ENCODE results near the gene NANOS3. TPM values are rescaled to one million over a fixed set of nuclear protein-coding genes. Genes with fewer than 3 reads are reported as not detected.
A peak's percentile ranks its signal among the peaks of the same experiment; 100 is the strongest.

Gene NANOS3
- total and polyA plus RNA-seq, 2 of the 13 experiments (the other 11 are each of a cell fraction or from before 2014, with no cell fraction given): 0.21 TPM; not detected in 1

DNA sequence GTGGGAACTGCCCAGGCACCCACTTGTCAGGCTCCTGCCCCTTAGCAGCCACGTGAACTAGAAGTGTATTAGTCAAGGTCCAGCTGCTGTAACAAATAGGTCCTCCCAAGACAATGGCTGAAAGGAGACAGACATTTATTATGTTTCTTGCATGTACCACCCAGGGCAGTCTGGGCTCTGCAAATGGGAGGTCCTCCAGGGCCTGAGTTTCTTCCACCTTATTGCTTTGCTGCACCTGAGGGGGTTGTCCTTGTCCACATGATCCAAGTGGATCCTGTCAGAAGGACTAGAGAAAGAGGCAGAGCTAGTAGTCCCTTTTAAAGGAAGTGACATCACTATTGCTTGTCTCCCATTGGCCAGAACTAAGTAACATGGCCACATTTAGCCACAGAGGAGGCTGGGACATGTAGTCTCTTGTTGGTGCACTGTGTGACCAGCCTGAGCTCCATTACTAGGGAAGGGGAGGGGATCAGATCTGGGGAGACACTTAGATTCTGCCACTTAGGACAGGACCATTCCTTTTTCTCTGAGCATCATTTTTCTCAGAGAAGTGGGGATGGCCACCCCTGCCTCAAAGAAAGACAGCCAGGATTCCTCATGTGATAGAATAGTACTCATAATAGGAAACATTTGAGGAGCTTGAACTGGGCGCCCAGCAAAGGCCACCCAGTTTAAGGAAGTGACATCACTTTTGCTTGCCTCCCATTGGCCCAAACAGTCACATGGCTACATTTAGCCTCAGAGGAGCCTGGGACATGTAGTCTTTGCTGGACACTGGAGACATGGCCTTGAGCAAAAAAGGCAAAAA, 44.2 kb downstream of the NANOS3 start:
- H3K79me2 ChIP-seq (ENCODE audit: insufficient read depth, low read length): no peaks in the 10 kb centered on the region
- ATAC-seq (peak; percentile 78), FAIRE-seq (peak; percentile 70), DNase-seq (ENCODE audit: low spot score) (peak; percentile 57)
- H3K27me3 ChIP-seq (ENCODE audit: control insufficient read depth in 1 of 2, insufficient read depth in 2 of 2, low read length in 2 of 2): no peaks in the 10 kb centered on the region
- peaks cover 5 to 40% of the 10 kb centered on the region in 2 experiments; a peak in 3 of 5 replicates for H3K36me3 ChIP-seq (replicated peaks in 1 of 2; ENCODE audit: control insufficient read depth in 1 of 2, insufficient read depth in 2 of 2, low read length in 2 of 2)
- ChIA-PET POLR2A (interaction anchor here (0.9 to 1.1 kb wide), 2 partner anchors 12 to 14 kb away, joined by 3 to 4 read pairs; no protein-coding TSS in a partner anchor), CTCF (ENCODE audit: low intra/inter-chr PET ratio, low total read pairs) (no interaction called here)
- H3K4me3 ChIP-seq (replicated peaks in 1 of 3; ENCODE audit: insufficient read depth in 1 of 3, low read depth in 2 of 3, low read length in 3 of 3): no peak overlapping the region
- no TSS peak for BruUV-seq (replicated peaks)
- H3K4me2 ChIP-seq (ENCODE audit: low read depth, low read length): no peak overlapping the region
- intact Hi-C loops (cut with micrococcal nuclease; ENCODE audit: unreplicated experiment): no loop called here
- in situ Hi-C loops (cut with HindIII; ENCODE audit: extremely low pct_ligation_motif_present, low pct_unique_long_range_greater_than_20kb): no loop called here
- no peak overlapping the region for H3K27ac ChIP-seq (ENCODE audit: extremely low read length, insufficient read depth, low read length)
- H3K9me3 ChIP-seq (ENCODE audit: low read length): peaks cover 5% of the 10 kb centered on the region; the same call in 1 of the 2 replicates
- no peaks in the 10 kb centered on the region for H4K20me1 ChIP-seq (ENCODE audit: insufficient read depth, low read length)
- no peak overlapping the region for H2AFZ ChIP-seq (ENCODE audit: low read length)
- WGBS (ENCODE audit: low lambda C conversion rate): no CpG with 5 or more reads among the region's 2 CpGs
- no peaks in the 10 kb centered on the region for H3K4me1 ChIP-seq (ENCODE audit: insufficient read depth, low read length)
- no peak overlapping the region for H3K9ac ChIP-seq (ENCODE audit: insufficient read depth, low read depth, low read length)
- TF ChIP-seq NFYC (CRISPR knock-in tag; IDR thresholded peaks at IDR 0.05): peak; percentile 83
- no peak for TF ChIP-seq CREB1 (IDR thresholded peaks at IDR 0.05)
- peak; percentile 88 for TF ChIP-seq CREB1 (CRISPR knock-in tag; IDR thresholded peaks at IDR 0.05)
- TF ChIP-seq ZC3H13 (CRISPR knock-in tag; IDR thresholded peaks at IDR 0.05): no peak
- no peak for TF ChIP-seq SIX1 (CRISPR knock-in tag; IDR thresholded peaks at IDR 0.05; ENCODE audit: borderline replicate concordance)
- TF ChIP-seq RFX5 (IDR thresholded peaks at IDR 0.05; ENCODE audit: low read depth, low read length): no peak
- peak; percentile 26; the same call in 1 of the 2 replicates for TF ChIP-seq SUZ12 (IDR thresholded peaks at IDR 0.05; ENCODE audit: low read depth, low read length)
- peak; percentile 79 for TF ChIP-seq CREM (IDR thresholded peaks at IDR 0.05)
- no peak for TF ChIP-seq CREM (CRISPR knock-in tag; IDR thresholded peaks at IDR 0.05)
- peak; percentile 73 for TF ChIP-seq NFYB (CRISPR knock-in tag; IDR thresholded peaks at IDR 0.05)
- no peak for TF ChIP-seq ZNF124 (CRISPR knock-in tag; IDR thresholded peaks at IDR 0.05)
- TF ChIP-seq ZMYM4 (CRISPR knock-in tag; IDR thresholded peaks at IDR 0.05): no peak
- peak; percentile 59 for TF ChIP-seq ATF1 (CRISPR knock-in tag; IDR thresholded peaks at IDR 0.05)
- peak; percentile 88 for TF ChIP-seq ZNF143 (CRISPR knock-in tag; IDR thresholded peaks at IDR 0.05)
- TF ChIP-seq HCFC1 (IDR thresholded peaks at IDR 0.05; ENCODE audit: low read depth, low read length): peak; percentile 53
- TF ChIP-seq, protein P1, sequence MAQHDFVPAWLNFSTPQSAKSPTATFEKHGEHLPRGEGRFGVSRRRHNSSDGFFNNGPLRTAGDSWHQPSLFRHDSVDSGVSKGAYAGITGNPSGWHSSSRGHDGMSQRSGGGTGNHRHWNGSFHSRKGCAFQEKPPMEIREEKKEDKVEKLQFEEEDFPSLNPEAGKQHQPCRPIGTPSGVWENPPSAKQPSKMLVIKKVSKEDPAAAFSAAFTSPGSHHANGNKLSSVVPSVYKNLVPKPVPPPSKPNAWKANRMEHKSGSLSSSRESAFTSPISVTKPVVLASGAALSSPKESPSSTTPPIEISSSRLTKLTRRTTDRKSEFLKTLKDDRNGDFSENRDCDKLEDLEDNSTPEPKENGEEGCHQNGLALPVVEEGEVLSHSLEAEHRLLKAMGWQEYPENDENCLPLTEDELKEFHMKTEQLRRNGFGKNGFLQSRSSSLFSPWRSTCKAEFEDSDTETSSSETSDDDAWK (CRISPR knock-in tag; IDR thresholded peaks at IDR 0.05): no peak
- TF ChIP-seq TAF15 (IDR thresholded peaks at IDR 0.05; ENCODE audit: low read depth, low read length, poor library complexity, severe bottlenecking): no peak
- TF ChIP-seq, protein P2, sequence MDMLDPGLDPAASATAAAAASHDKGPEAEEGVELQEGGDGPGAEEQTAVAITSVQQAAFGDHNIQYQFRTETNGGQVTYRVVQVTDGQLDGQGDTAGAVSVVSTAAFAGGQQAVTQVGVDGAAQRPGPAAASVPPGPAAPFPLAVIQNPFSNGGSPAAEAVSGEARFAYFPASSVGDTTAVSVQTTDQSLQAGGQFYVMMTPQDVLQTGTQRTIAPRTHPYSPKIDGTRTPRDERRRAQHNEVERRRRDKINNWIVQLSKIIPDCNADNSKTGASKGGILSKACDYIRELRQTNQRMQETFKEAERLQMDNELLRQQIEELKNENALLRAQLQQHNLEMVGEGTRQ (IDR thresholded peaks at IDR 0.05; ENCODE audit: low read depth, low read length): peak; percentile 65
- TF ChIP-seq, protein P2 (CRISPR knock-in tag; IDR thresholded peaks at IDR 0.05; ENCODE audit: borderline replicate concordance): peak; percentile 87; the same call in 1 of the 2 replicates
- no peak for TF ChIP-seq FOXM1 (CRISPR knock-in tag; IDR thresholded peaks at IDR 0.05)
- peak; percentile 60 for TF ChIP-seq YY1 (IDR thresholded peaks at IDR 0.05; ENCODE audit: insufficient read depth, insufficient replicate concordance, low read depth, low read length)
- TF ChIP-seq ZNF160 (CRISPR knock-in tag; IDR thresholded peaks at IDR 0.05): no peak
- TF ChIP-seq THAP11 (CRISPR knock-in tag; IDR thresholded peaks at IDR 0.05): peak; percentile 97
- TF ChIP-seq ZNF224 (CRISPR knock-in tag; IDR thresholded peaks at IDR 0.05): no peak
- TF ChIP-seq PHB2 (IDR thresholded peaks at IDR 0.05; ENCODE audit: partially characterized antibody): no peak

All from HepG2 (cell line).